ENCODE data around the gene FOXRED1.

FOXRED1 gene

GRCh38 chr11:126310200-126310991 is 41.4 kb downstream of the FOXRED1 start:
- no peak overlapping the region for H3K27ac ChIP-seq
- no peak for DNase-seq (ENCODE audit: low read depth, low spot score)

- H3K27ac ChIP-seq: no peak overlapping the region
- DNase-seq (ENCODE audit: low read depth, low spot score): no peak
Measured at GRCh38 chr11:126310992-126311310, 42.0 kb downstream of the FOXRED1 start.

- no peak overlapping the region for H3K27ac ChIP-seq
- DNase-seq (ENCODE audit: low read depth, low spot score): no peak
Measured at GRCh38 chr11:126311401-126312291, 42.7 kb downstream of the FOXRED1 start.

- DNase-seq (ENCODE audit: low read depth, low spot score): no peak
- H3K27ac ChIP-seq: peak overlapping the region; percentile 17
Measured at GRCh38 chr11:126312961-126313360, 44.0 kb downstream of the FOXRED1 start.

- H3K27ac ChIP-seq: no peak overlapping the region
- no peak for DNase-seq (ENCODE audit: low read depth, low spot score)
Measured at GRCh38 chr11:126313826-126314225, 44.9 kb downstream of the FOXRED1 start.

- peak overlapping the region; percentile 85 for H3K27ac ChIP-seq
- no peak for DNase-seq (ENCODE audit: low read depth, low spot score)
Measured at GRCh38 chr11:126317432-126317755, 48.4 kb downstream of the FOXRED1 start.

GRCh38 chr11:126317756-126318573 is 49.0 kb downstream of the FOXRED1 start:
- DNase-seq (ENCODE audit: low read depth, low spot score): no peak
- peak overlapping the region; percentile 85 for H3K27ac ChIP-seq

- peak; percentile 84 for DNase-seq (ENCODE audit: low read depth, low spot score)
- H3K27ac ChIP-seq: peak overlapping the region; percentile 85
Measured at GRCh38 chr11:126318574-126319373, 49.8 kb downstream of the FOXRED1 start.

GRCh38 chr11:126319374-126319740 is 50.4 kb downstream of the FOXRED1 start:
- H3K27ac ChIP-seq: peak overlapping the region; percentile 85
- DNase-seq (ENCODE audit: low read depth, low spot score): no peak

- DNase-seq (ENCODE audit: low read depth, low spot score): no peak
- H3K27ac ChIP-seq: no peak overlapping the region
Measured at GRCh38 chr11:126322996-126323395, 54.0 kb downstream of the FOXRED1 start.

GRCh38 chr11:126327281-126328000 is 58.5 kb downstream of the FOXRED1 start:
- H3K27ac ChIP-seq: no peak overlapping the region
- DNase-seq (ENCODE audit: low read depth, low spot score): no peak
